Fibroblast of lung (primary cell): Measurements from ENCODE around the gene C22orf31. TPM values are rescaled to one million over a fixed set of nuclear protein-coding genes. Genes with fewer than 3 reads are reported as not detected.

Source experiments
- DNase-seq, 2 donors: peaks; one replicate each; pipeline versions ENCODE4 v3.0.0 to v3.0.0-alpha.2; 2010; ENCODE audit warnings: low read depth in 2 of 2
- H2AFZ ChIP-seq: 2 replicates; pipeline ENCODE4 v1.5.1; 2012; ENCODE audit warnings: low read length, control low read depth, inconsistent platforms
- H3K27ac ChIP-seq: 2 replicates; pipeline ENCODE4 v1.5.1; 2011; ENCODE audit warnings: low read length, control low read depth; ENCODE audit not compliant: insufficient read depth
- H3K27me3 ChIP-seq: 2 replicates; pipeline ENCODE4 v1.5.1; 2011; ENCODE audit warnings: mild to moderate bottlenecking, low read length; ENCODE audit not compliant: control insufficient read depth, insufficient read depth
- H3K36me3 ChIP-seq: 2 replicates; pipeline ENCODE4 v1.5.1; 2011; ENCODE audit warnings: low read length; ENCODE audit not compliant: control insufficient read depth, insufficient read depth
- H3K4me1 ChIP-seq: 2 replicates; pipeline ENCODE4 v1.5.1; 2011; ENCODE audit warnings: low read length; ENCODE audit not compliant: control insufficient read depth, insufficient read depth; ENCODE audit errors: extremely low read depth
- H3K4me2 ChIP-seq: 2 replicates; pipeline ENCODE4 v1.5.1; 2011; ENCODE audit warnings: low read length, control low read depth; ENCODE audit not compliant: insufficient read depth; ENCODE audit errors: extremely low read depth
- H3K4me3 ChIP-seq, 4 experiments: fragments of 200-600 bp in 1 of 4; sonication (generic) in 1 of 4; replicated peaks in 1 of 4; 2 replicates each; pipeline ENCODE4 v1.5.1; 2011 to 2016; ENCODE audit warnings: low read length in 4 of 4, low read depth in 3 of 4, mild to moderate bottlenecking in 3 of 4, control low read depth in 2 of 4, inconsistent platforms in 1 of 4, mixed read lengths in 1 of 4; ENCODE audit not compliant: insufficient read depth in 1 of 4; ENCODE audit errors: control extremely low read depth in 1 of 4
- H3K79me2 ChIP-seq: 2 replicates; pipeline ENCODE4 v1.5.1; 2012; ENCODE audit warnings: mild to moderate bottlenecking, low read length, inconsistent platforms; ENCODE audit not compliant: control insufficient read depth, insufficient read depth
- H3K9ac ChIP-seq: 2 replicates; pipeline ENCODE4 v1.5.1; 2011; ENCODE audit warnings: mild to moderate bottlenecking, low read length, control low read depth; ENCODE audit not compliant: insufficient read depth
- H3K9me3 ChIP-seq: 2 replicates; pipeline ENCODE4 v1.5.1; 2012; ENCODE audit warnings: low read depth, low read length; ENCODE audit not compliant: control insufficient read depth, insufficient read depth
- H4K20me1 ChIP-seq: 2 replicates; pipeline ENCODE4 v1.5.1; 2011; ENCODE audit warnings: low read length; ENCODE audit not compliant: control insufficient read depth, insufficient read depth; ENCODE audit errors: extremely low read depth
- EZH2 ChIP-seq: IDR thresholded peaks from 2 replicates; pipeline ENCODE4 v1.5.1; 2012; ENCODE audit warnings: low read length, control low read depth, mild to moderate bottlenecking; ENCODE audit errors: missing control alignments
- polyA plus RNA-seq, 2 donors: library from polyadenylated mRNA; depleted of rRNA in 1 of 2; stranded (reverse) in 1 of 2; unstranded in 1 of 2; fragments of >200 nt; gene quantifications; 2 replicates each; pipeline ENCODE4 v1.2.1, GENCODE V29; 2011 to 2012; ENCODE audit warnings: missing spikeins in 1 of 2
- total RNA-seq: library from RNA; depleted of rRNA; stranded (reverse); fragments of >200 nt; gene quantifications from 2 replicates; pipeline ENCODE4 v1.2.1, GENCODE V29; 2014
- TF ChIP-seq, protein P1 (sequence below), 2 donors: IDR thresholded peaks in 1 of 2; conservative IDR thresholded peaks in 1 of 2; 1 replicate in 1 of 2; 2 replicates in 1 of 2; pipeline ENCODE4 v1.5.1; 2011 to 2012; ENCODE audit warnings: low read length in 2 of 2, control low read depth in 1 of 2, inconsistent platforms in 1 of 2, low read depth in 1 of 2, mild to moderate bottlenecking in 1 of 2

C22orf31 gene
- total and polyA plus RNA-seq, 2 donors (not counting 1 experiment from before 2014, with no cell fraction given) = 0.17 TPM; not detected in 1

DNA sequence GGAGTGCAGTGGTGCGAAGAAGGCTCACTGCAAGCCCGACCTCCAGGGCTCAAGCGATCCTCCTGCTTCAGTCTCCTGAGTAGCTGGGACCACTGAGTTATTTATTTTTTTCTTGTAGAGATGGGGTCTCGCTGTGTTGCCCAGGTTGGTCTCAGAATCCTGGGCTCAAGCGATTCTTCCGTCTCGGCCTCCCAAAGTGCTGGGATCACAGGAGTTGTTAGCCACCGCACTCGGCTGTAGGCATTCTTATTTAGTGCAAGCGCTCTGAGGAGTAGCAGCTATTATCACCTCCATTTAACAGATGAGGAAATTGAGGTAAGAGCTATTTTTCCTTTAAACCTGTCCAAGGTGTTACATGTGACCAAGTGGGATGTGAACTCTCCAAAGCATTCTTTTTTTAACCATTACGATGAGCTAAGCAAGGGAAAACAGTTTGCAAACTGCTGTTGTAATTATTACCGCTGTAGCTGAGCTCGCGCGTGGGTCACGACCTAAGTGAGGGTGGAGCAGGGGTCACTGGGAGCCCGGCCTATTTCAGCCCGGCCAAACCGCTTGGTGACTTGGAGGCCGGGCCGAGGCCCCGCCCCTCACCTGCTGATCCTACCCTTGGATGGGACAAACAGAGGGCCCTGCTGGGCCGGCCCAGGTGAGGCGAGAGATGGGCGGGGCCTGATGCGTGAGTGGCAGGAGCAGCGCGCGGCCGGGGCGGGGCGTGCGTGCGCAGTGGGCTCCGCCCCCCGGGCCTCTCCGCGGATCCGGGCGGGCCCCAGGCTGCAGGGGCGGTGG lies 10.8 kb upstream of the C22orf31 start:
- Histone ChIP-seq H4K20me1 (no peaks in the 10 kb centered on the region), H3K79me2 (no peaks in the 10 kb centered on the region), H3K9ac (no peak overlapping the region), H3K4me3 (peak overlapping the region; percentile 30 to 60 (median 51)), H3K4me1 (peaks cover 3% of the 10 kb centered on the region), H3K4me2 (peak overlapping the region; percentile 74), H3K9me3 (no peaks in the 10 kb centered on the region), H2AFZ (no peak overlapping the region), H3K27ac (no peak overlapping the region), H3K36me3 (no peaks in the 10 kb centered on the region), H3K27me3 (peaks cover 3% of the 10 kb centered on the region)
- peak; percentile 48 to 53 for DNase-seq
- TF ChIP-seq EZH2 = no peak
- TF ChIP-seq, protein P1, sequence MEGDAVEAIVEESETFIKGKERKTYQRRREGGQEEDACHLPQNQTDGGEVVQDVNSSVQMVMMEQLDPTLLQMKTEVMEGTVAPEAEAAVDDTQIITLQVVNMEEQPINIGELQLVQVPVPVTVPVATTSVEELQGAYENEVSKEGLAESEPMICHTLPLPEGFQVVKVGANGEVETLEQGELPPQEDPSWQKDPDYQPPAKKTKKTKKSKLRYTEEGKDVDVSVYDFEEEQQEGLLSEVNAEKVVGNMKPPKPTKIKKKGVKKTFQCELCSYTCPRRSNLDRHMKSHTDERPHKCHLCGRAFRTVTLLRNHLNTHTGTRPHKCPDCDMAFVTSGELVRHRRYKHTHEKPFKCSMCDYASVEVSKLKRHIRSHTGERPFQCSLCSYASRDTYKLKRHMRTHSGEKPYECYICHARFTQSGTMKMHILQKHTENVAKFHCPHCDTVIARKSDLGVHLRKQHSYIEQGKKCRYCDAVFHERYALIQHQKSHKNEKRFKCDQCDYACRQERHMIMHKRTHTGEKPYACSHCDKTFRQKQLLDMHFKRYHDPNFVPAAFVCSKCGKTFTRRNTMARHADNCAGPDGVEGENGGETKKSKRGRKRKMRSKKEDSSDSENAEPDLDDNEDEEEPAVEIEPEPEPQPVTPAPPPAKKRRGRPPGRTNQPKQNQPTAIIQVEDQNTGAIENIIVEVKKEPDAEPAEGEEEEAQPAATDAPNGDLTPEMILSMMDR (conservative IDR thresholded peaks at IDR 0.05 in 1 of 2, IDR thresholded peaks at IDR 0.05 in 1 of 2; ENCODE audit: low read depth in 1 of 2, low read length in 2 of 2) = no peak

DNA sequence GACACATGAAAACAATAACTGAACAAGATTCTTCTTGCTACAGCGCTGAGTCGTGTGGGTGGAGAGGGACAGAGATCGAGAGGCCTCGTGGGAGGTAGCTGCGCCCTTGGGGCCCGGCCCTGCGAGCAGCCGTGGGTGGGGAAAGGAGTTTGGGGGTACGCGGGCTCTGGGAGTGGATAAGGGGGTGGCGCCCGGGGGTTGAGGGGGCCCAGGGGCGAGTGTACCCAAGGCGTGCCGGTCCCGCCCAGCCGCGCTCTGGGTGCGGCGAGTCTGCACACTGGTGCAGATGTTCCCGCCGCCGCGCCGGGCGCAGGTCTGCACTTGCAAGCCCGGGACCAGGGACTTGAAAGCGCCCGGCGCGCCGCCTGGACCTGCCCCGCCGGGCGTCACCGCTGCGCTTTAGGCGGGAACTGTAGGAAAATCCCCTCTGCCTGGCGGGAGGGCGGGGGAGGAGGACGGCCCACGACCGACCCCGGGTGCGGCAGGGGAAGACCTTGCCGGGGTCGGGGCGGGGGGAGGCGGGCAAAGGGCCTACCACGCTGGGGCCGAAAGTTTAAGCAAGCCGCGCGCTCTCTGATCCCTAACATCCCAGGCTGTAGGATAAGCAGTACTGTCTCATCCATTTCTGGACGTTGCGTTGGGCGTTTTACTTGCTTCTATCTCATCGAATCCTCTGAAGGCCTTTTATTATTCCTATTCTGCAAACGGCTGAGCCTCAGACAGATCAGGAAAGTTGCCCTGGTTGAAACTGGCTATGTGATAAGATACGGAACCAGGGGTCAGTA lies 9.8 kb upstream of the C22orf31 start:
- Histone ChIP-seq H4K20me1 (no peaks in the 10 kb centered on the region), H3K4me1 (peaks cover 3% of the 10 kb centered on the region), H3K27ac (no peak overlapping the region), H3K4me2 (peak overlapping the region; percentile 30), H3K36me3 (no peaks in the 10 kb centered on the region), H3K9me3 (no peaks in the 10 kb centered on the region), H3K27me3 (peaks cover 3% of the 10 kb centered on the region), H3K4me3 (peak overlapping the region; percentile 1 to 45 (median 30)), H3K9ac (no peak overlapping the region), H3K79me2 (no peaks in the 10 kb centered on the region), H2AFZ (no peak overlapping the region)
- TF ChIP-seq, protein P1 (conservative IDR thresholded peaks at IDR 0.05 in 1 of 2, IDR thresholded peaks at IDR 0.05 in 1 of 2; ENCODE audit: low read depth in 1 of 2, low read length in 2 of 2) = no peak
- peak; percentile 20 to 39 for DNase-seq

DNA sequence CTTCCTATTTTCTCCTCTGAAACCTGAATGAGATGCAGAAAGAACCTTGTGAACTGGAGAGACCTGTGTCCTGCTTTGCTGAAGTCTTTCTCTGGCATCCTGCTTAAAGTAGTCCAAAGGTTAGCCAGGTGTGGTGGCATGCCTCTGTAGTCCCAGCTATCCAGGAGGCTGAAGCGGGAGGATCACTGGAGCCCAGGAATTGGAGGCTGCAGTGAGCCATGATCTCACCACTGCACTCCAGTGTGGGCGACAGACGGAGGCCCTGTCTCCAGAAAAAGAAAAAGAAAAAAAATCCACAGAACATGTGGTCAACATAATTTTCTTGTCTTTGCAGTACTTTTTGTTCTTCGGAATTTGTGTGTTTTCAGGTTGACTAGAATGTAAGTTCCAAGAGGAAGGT lies 8.9 kb upstream of the C22orf31 start:
- Histone ChIP-seq H3K9me3 (no peaks in the 10 kb centered on the region), H3K27ac (no peak overlapping the region), H3K4me3 (no peak overlapping the region), H3K36me3 (no peaks in the 10 kb centered on the region), H2AFZ (no peak overlapping the region), H3K4me2 (no peak overlapping the region), H3K27me3 (peaks cover 3% of the 10 kb centered on the region), H4K20me1 (no peaks in the 10 kb centered on the region), H3K79me2 (no peaks in the 10 kb centered on the region), H3K9ac (no peak overlapping the region), H3K4me1 (peaks cover 3% of the 10 kb centered on the region)
- TF ChIP-seq, protein P1 (conservative IDR thresholded peaks at IDR 0.05 in 1 of 2, IDR thresholded peaks at IDR 0.05 in 1 of 2; ENCODE audit: low read depth in 1 of 2, low read length in 2 of 2) = no peak
- TF ChIP-seq EZH2 = no peak
- no peak for DNase-seq
